ENCODE results near the gene SIGLEC1. TPM values are rescaled to one million over a fixed set of nuclear protein-coding genes. Genes with fewer than 3 reads are reported as not detected.

Gene SIGLEC1
- total and polyA plus RNA-seq, 2 donors (not counting 3 experiments of a cell fraction or from before 2014, with no cell fraction given), result not detected

DNA sequence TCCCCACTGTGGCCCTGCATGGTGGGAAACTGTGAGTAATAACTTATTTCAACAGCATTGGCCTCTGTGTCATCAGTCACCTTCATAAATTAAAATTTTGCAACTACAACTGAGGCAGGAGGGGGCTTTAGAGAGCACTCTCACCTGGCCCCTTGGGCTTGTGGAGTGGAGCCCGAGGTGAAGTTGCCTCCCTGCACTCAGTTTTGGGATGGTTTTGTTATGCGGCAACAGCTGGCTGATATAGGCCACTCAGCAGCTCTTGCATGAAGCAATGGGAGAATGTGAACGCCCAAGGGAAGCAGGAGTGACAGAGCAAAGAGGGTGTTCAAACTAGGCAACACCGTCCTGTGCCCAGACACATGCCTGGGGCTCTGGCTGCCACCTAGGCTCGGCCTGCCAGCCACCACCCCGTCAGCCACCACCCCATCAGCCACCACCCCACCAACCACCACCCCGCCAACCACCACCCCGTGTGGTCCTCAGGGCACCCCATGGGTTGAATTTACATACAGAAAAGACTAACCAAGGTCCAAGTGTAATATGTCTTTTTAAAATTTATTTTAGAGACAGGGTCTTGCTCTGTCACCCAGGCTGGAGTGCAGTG is 44.9 kb downstream of the SIGLEC1 start:
- H3K9me1 ChIP-seq (replicated peaks; ENCODE audit: control insufficient read depth, extremely low read depth, insufficient read depth, low read length), result no peaks in the 10 kb centered on the region
- CTCF ChIA-PET, result interaction anchor here (1.1 to 1.7 kb wide), 3 partner anchors 10 to 104 kb away, joined by 3 to 17 read pairs (median 4); no protein-coding TSS in a partner anchor
- no peak overlapping the region for H3K4me2 ChIP-seq (ENCODE audit: insufficient read depth, low read length)
- no peaks in the 10 kb centered on the region for H3K9me3 ChIP-seq (replicated peaks; ENCODE audit: control insufficient read depth, insufficient read depth, low read length)
- dilution Hi-C loops (cut with MboI; ENCODE audit: extremely low pct_ligation_motif_present, low sequenced_read_pairs), result no loop called here
- TF ChIP-seq JUN (IDR thresholded peaks at IDR 0.05; ENCODE audit: borderline replicate concordance, insufficient read depth, insufficient read length, low read depth), result no peak
- TF ChIP-seq FOS (IDR thresholded peaks at IDR 0.05; ENCODE audit: borderline replicate concordance, insufficient read depth, low read length), result no peak
- no peak for TF ChIP-seq POLR2AphosphoS5 (IDR thresholded peaks at IDR 0.05; ENCODE audit: insufficient read depth, low read depth, low read length)
- no peak for TF ChIP-seq POLR2A (IDR thresholded peaks at IDR 0.05; ENCODE audit: low read depth, low read length)
- H3K27me3 ChIP-seq (ENCODE audit: control insufficient read depth in 2 of 2, insufficient read depth in 2 of 2, low read length in 2 of 2), result peaks cover 14 to 21% of the 10 kb centered on the region in 2 experiments
- no TSS peak for BruUV-seq (replicated peaks)
- H3K9ac ChIP-seq (replicated peaks; ENCODE audit: extremely low read depth, insufficient read depth, low read length), result no peak overlapping the region
- intact Hi-C loops (cut with micrococcal nuclease), result no loop called here
- H3K4me3 ChIP-seq (replicated peaks in 1 of 3; ENCODE audit: insufficient read depth in 1 of 3, low read depth in 1 of 3, low read length in 3 of 3), result no peak overlapping the region
- no peaks in the 10 kb centered on the region for H3K36me3 ChIP-seq (ENCODE audit: control insufficient read depth in 2 of 2, extremely low read depth in 1 of 2, insufficient read depth in 2 of 2, low read length in 2 of 2)
- H3K79me2 ChIP-seq (ENCODE audit: control insufficient read depth, insufficient read depth, low read length), result no peaks in the 10 kb centered on the region
- no peak overlapping the region for H3K27ac ChIP-seq (ENCODE audit: insufficient read depth, low read depth, low read length)
- DNase-seq (ENCODE audit: low read depth, low spot score), result no peak
- H2AFZ ChIP-seq (ENCODE audit: low read depth, low read length), result no peak overlapping the region
- H3K4me1 ChIP-seq (ENCODE audit: control insufficient read depth, extremely low read depth, insufficient read depth, low read length), result no peaks in the 10 kb centered on the region
- no peaks in the 10 kb centered on the region for H4K20me1 ChIP-seq (replicated peaks; ENCODE audit: control insufficient read depth, extremely low read depth, insufficient read depth, low read length)
- no peak for FAIRE-seq
- POLR2A ChIA-PET, result no interaction called here

DNA sequence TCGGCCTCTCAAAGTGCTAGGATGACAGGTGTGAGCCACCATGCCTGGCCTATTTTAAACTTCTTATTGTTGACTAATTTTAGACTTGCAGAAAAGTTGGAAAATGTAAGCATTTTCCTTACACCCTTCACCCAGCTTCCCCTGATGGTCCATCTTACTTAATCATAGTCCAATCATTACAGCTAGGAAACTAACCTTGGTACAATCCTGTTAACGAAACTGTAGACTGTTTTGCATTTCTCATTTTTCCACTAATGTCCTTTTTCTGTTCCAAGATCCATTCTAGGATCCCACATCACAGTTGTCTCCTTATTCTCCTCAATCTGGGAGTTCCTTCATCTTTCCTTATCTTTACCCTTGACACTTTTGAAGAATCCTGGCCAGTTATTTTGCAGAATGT is 48.5 kb downstream of the SIGLEC1 start:
- no TSS peak for BruUV-seq (replicated peaks)
- ChIA-PET CTCF (interaction anchor here (0.7 kb wide), 1 partner anchor 13 kb away, joined by 3 read pairs; no protein-coding TSS in a partner anchor), POLR2A (no interaction called here)
- Histone ChIP-seq H3K9me1 (replicated peaks; ENCODE audit: control insufficient read depth, extremely low read depth, insufficient read depth, low read length) (no peaks in the 10 kb centered on the region), H3K36me3 (ENCODE audit: control insufficient read depth in 2 of 2, extremely low read depth in 1 of 2, insufficient read depth in 2 of 2, low read length in 2 of 2) (no peaks in the 10 kb centered on the region), H3K79me2 (ENCODE audit: control insufficient read depth, insufficient read depth, low read length) (no peaks in the 10 kb centered on the region), H3K27me3 (ENCODE audit: control insufficient read depth in 2 of 2, insufficient read depth in 2 of 2, low read length in 2 of 2) (peaks cover 30 to 43% of the 10 kb centered on the region in 2 experiments), H2AFZ (ENCODE audit: low read depth, low read length) (no peak overlapping the region), H3K4me1 (ENCODE audit: control insufficient read depth, extremely low read depth, insufficient read depth, low read length) (no peaks in the 10 kb centered on the region), H4K20me1 (replicated peaks; ENCODE audit: control insufficient read depth, extremely low read depth, insufficient read depth, low read length) (no peaks in the 10 kb centered on the region), H3K9me3 (replicated peaks; ENCODE audit: control insufficient read depth, insufficient read depth, low read length) (no peaks in the 10 kb centered on the region), H3K9ac (replicated peaks; ENCODE audit: extremely low read depth, insufficient read depth, low read length) (no peak overlapping the region), H3K4me2 (ENCODE audit: insufficient read depth, low read length) (no peak overlapping the region), H3K4me3 (replicated peaks in 1 of 3; ENCODE audit: insufficient read depth in 1 of 3, low read depth in 1 of 3, low read length in 3 of 3) (no peak overlapping the region), H3K27ac (ENCODE audit: insufficient read depth, low read depth, low read length) (no peak overlapping the region)
- TF ChIP-seq MYC (IDR thresholded peaks at IDR 0.05; ENCODE audit: low read depth, low read length) (no peak), FOS (IDR thresholded peaks at IDR 0.05; ENCODE audit: borderline replicate concordance, insufficient read depth, low read length) (no peak), POLR2A (IDR thresholded peaks at IDR 0.05; ENCODE audit: low read depth, low read length) (no peak), JUN (IDR thresholded peaks at IDR 0.05; ENCODE audit: borderline replicate concordance, insufficient read depth, insufficient read length, low read depth) (no peak), POLR2AphosphoS5 (IDR thresholded peaks at IDR 0.05; ENCODE audit: insufficient read depth, low read depth, low read length) (no peak), EZH2 (IDR thresholded peaks at IDR 0.05; ENCODE audit: borderline replicate concordance, low read depth, low read length, severe bottlenecking) (no peak), GATA2 (IDR thresholded peaks at IDR 0.05; ENCODE audit: insufficient read depth, insufficient read length, low read depth, low read length) (no peak)
- TF ChIP-seq, protein P1, sequence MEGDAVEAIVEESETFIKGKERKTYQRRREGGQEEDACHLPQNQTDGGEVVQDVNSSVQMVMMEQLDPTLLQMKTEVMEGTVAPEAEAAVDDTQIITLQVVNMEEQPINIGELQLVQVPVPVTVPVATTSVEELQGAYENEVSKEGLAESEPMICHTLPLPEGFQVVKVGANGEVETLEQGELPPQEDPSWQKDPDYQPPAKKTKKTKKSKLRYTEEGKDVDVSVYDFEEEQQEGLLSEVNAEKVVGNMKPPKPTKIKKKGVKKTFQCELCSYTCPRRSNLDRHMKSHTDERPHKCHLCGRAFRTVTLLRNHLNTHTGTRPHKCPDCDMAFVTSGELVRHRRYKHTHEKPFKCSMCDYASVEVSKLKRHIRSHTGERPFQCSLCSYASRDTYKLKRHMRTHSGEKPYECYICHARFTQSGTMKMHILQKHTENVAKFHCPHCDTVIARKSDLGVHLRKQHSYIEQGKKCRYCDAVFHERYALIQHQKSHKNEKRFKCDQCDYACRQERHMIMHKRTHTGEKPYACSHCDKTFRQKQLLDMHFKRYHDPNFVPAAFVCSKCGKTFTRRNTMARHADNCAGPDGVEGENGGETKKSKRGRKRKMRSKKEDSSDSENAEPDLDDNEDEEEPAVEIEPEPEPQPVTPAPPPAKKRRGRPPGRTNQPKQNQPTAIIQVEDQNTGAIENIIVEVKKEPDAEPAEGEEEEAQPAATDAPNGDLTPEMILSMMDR (IDR thresholded peaks at IDR 0.05; ENCODE audit: extremely low read depth in 1 of 2, insufficient read depth in 1 of 2, low read depth in 1 of 2, low read length in 2 of 2), result no peak
- TF ChIP-seq, protein P2, sequence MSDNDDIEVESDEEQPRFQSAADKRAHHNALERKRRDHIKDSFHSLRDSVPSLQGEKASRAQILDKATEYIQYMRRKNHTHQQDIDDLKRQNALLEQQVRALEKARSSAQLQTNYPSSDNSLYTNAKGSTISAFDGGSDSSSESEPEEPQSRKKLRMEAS (IDR thresholded peaks at IDR 0.05; ENCODE audit: insufficient read depth, insufficient read length), result no peak
- no peak for FAIRE-seq
- dilution Hi-C loops (cut with MboI; ENCODE audit: extremely low pct_ligation_motif_present, low sequenced_read_pairs), result no loop called here
- intact Hi-C loops (cut with micrococcal nuclease), result no loop called here
- no peak for DNase-seq (ENCODE audit: low read depth, low spot score)
